Lung (tissue), 12 donors: ENCODE data around the gene CPLX1. TPM values are rescaled to one million over a fixed set of nuclear protein-coding genes. Genes with fewer than 3 reads are reported as not detected.

Experiments used
- ATAC-seq: fragments of 200-7000 bp; cut with Tn5 transposase; one replicate; pipeline ENCODE4 v1.9.1; 2020; ENCODE audit warnings: moderate number of reproducible peaks; ENCODE audit not compliant: insufficient read depth, low FRiP score
- DNase-seq, 3 donors: peaks; one replicate each; pipeline ENCODE4 v3.0.0-alpha.2; 2013 to 2017
- H3K27ac ChIP-seq, 2 donors: one replicate each; pipeline ENCODE4 v1.5.1; 2013; ENCODE audit warnings: mild to moderate bottlenecking in 2 of 2, moderate library complexity in 2 of 2, control low read depth in 1 of 2, inconsistent platforms in 1 of 2, low read depth in 1 of 2, low read length in 1 of 2
- H3K27me3 ChIP-seq, 3 donors: one replicate each; pipeline ENCODE4 v1.5.1; 2013; ENCODE audit warnings: low read length in 2 of 3; ENCODE audit not compliant: control insufficient read depth in 3 of 3, insufficient read depth in 3 of 3
- H3K36me3 ChIP-seq, 4 donors: one replicate each; pipeline ENCODE4 v1.5.1; 2013; ENCODE audit warnings: low read length in 4 of 4, mild to moderate bottlenecking in 1 of 4, moderate library complexity in 1 of 4; ENCODE audit not compliant: control insufficient read depth in 4 of 4, insufficient read depth in 4 of 4
- H3K4me1 ChIP-seq, 5 donors: one replicate each; pipeline ENCODE4 v1.5.1; 2013; ENCODE audit warnings: low read length in 5 of 5, mild to moderate bottlenecking in 2 of 5, moderate library complexity in 1 of 5; ENCODE audit not compliant: control insufficient read depth in 5 of 5, insufficient read depth in 5 of 5
- H3K4me3 ChIP-seq: one replicate; pipeline ENCODE4 v1.5.1; 2013; ENCODE audit warnings: mild to moderate bottlenecking, control low read depth, moderate library complexity
- H3K9ac ChIP-seq, 2 donors: one replicate each; pipeline ENCODE4 v1.5.1; 2013; ENCODE audit warnings: low read length in 2 of 2, control low read depth in 1 of 2; ENCODE audit not compliant: insufficient read depth in 1 of 2
- H3K9me3 ChIP-seq, 4 donors: one replicate each; pipeline ENCODE4 v1.5.1; 2013; ENCODE audit warnings: low read length in 3 of 4, mild to moderate bottlenecking in 1 of 4, moderate library complexity in 1 of 4; ENCODE audit not compliant: control insufficient read depth in 4 of 4, insufficient read depth in 3 of 4
- CTCF ChIP-seq: IDR thresholded peaks from 2 replicates; pipeline ENCODE4 v1.5.1; 2012; ENCODE audit warnings: mild to moderate bottlenecking; ENCODE audit errors: control extremely low read depth, extremely low read depth
- WGBS, 2 donors: extraction: QIAGEN DNeasy Blood & Tissue Kit; methylation state at CpG; one replicate each; pipeline ENCODE4 v1.1.7; 2013; 5-methylcytosine and 5-hydroxymethylcytosine counted together
- polyA plus RNA-seq, 2 donors: library from polyadenylated mRNA; stranded (reverse); fragments of 200-250 nt; gene quantifications; one replicate each; pipeline ENCODE4 v1.2.1, GENCODE V29; 2013
- total RNA-seq, 2 donors: library from RNA; depleted of rRNA in 1 of 2; stranded (reverse); fragments of >200 nt in 1 of 2; gene quantifications; one replicate each; pipeline ENCODE4 v1.2.1, GENCODE V29; 2014 to 2021
- donor health status: control.
- donor health status: control.
- donor health status: Bipolar disorder and iron deficiency.
- donor health status: healthy.
- donor health status: DM: yes; HTN: yes; CAD: no.

CPLX1 gene
- total and polyA plus RNA-seq, 4 donors = 1.1 to 3.9 (median 2.1) TPM

- no peak for ATAC-seq
- no peak for DNase-seq
- H3K4me1 ChIP-seq = peaks cover 0 to 6% (median 0%) of the 10 kb centered on the region in 5 donors
- H3K4me3 ChIP-seq = no peak overlapping the region
- H3K9me3 ChIP-seq = peaks cover 0 to 2% (median 0%) of the 10 kb centered on the region in 4 donors
- no peak for TF ChIP-seq CTCF
- H3K36me3 ChIP-seq = peaks cover 2 to 58% (median 54%) of the 10 kb centered on the region in 4 donors
- no peaks in the 10 kb centered on the region for H3K27me3 ChIP-seq
- WGBS, 2 donors = 88 to 93% methylated on average over 11 of the region's 11 CpGs
- no peak overlapping the region for H3K27ac ChIP-seq
- no peak overlapping the region for H3K9ac ChIP-seq
Measured at GRCh38 chr4:763922-764321, 62.0 kb downstream of the CPLX1 start.

- ATAC-seq = no peak
- DNase-seq = no peak
Measured at GRCh38 chr4:763191-763810, 62.6 kb downstream of the CPLX1 start.

GRCh38 chr4:762211-763190 is 63.4 kb downstream of the CPLX1 start:
- WGBS, 2 donors = 89 to 91% methylated on average over 24 of the region's 24 CpGs
- H3K27me3 ChIP-seq = no peaks in the 10 kb centered on the region
- no peak overlapping the region for H3K4me3 ChIP-seq
- no peak for TF ChIP-seq CTCF
- peaks cover 0 to 6% (median 0%) of the 10 kb centered on the region in 5 donors for H3K4me1 ChIP-seq
- peaks cover 2 to 54% (median 49%) of the 10 kb centered on the region in 4 donors for H3K36me3 ChIP-seq
- ATAC-seq (no peak), DNase-seq (no peak)
- H3K27ac ChIP-seq = no peak overlapping the region
- H3K9me3 ChIP-seq = peaks cover 0 to 2% (median 0%) of the 10 kb centered on the region in 4 donors
- H3K9ac ChIP-seq = no peak overlapping the region

More at GRCh38 chr4:763191-763810, 62.6 kb downstream of the CPLX1 start:
- WGBS, 2 donors = 91 to 92% methylated on average over 23 of the region's 23 CpGs
- no peak for TF ChIP-seq CTCF
- Histone ChIP-seq H3K9ac (no peak overlapping the region), H3K9me3 (peaks cover 0 to 2% (median 0%) of the 10 kb centered on the region in 4 donors), H3K4me1 (peaks cover 0 to 6% (median 0%) of the 10 kb centered on the region in 5 donors), H3K27me3 (no peaks in the 10 kb centered on the region), H3K4me3 (no peak overlapping the region), H3K27ac (no peak overlapping the region), H3K36me3 (peaks cover 2 to 57% (median 51%) of the 10 kb centered on the region in 4 donors)
